ENCODE measurements around the gene NRIP1. TPM values are rescaled to one million over a fixed set of nuclear protein-coding genes. Genes with fewer than 3 reads are reported as not detected.
A peak's percentile ranks its signal among the peaks of the same experiment; 100 is the strongest.

Gene NRIP1
- total and polyA plus RNA-seq, 9 of the 15 experiments (the other 6 are each of a cell fraction or from before 2014, with no cell fraction given), result 4.3 to 42.8 (median 19.6) TPM

- no peak for TF ChIP-seq GTF3C2 (IDR thresholded peaks at IDR 0.05; ENCODE audit: borderline replicate concordance, extremely low read depth, insufficient read length)
- no peak for TF ChIP-seq NR4A1 (CRISPR knock-in tag; IDR thresholded peaks at IDR 0.05)
- no peak for TF ChIP-seq NR4A1 (tag; IDR thresholded peaks at IDR 0.05)
Measured at GRCh38 chr21:15090390-15090789, 25.6 kb upstream of the NRIP1 start (continued).

- intact Hi-C loops (cut with micrococcal nuclease), result no loop called here
- no peak for FAIRE-seq
- CTCF ChIA-PET (ENCODE audit: low intra/inter-chr PET ratio), result no interaction called here
- peak; percentile 31; the same call in 1 of the 2 replicates for TF ChIP-seq C11orf30 (IDR thresholded peaks at IDR 0.05; ENCODE audit: low read depth)
- TF ChIP-seq RBM17 (IDR thresholded peaks at IDR 0.05; ENCODE audit: borderline replicate concordance, low read depth, low read length), result no peak
- TF ChIP-seq ZBTB9 (CRISPR knock-in tag; IDR thresholded peaks at IDR 0.05), result no peak
- no peak for TF ChIP-seq IRF1 (CRISPR knock-in tag; IDR thresholded peaks at IDR 0.05; ENCODE audit: borderline replicate concordance)
- no peak for TF ChIP-seq PML (IDR thresholded peaks at IDR 0.05; ENCODE audit: low read length)
- no peak for TF ChIP-seq FOXJ2 (tag; IDR thresholded peaks at IDR 0.05)
- no peak for TF ChIP-seq RCOR1 (IDR thresholded peaks at IDR 0.05; ENCODE audit: borderline replicate concordance in 1 of 2, low read depth in 2 of 2, low read length in 2 of 2)
- TF ChIP-seq FOXA1 (IDR thresholded peaks at IDR 0.05; ENCODE audit: borderline replicate concordance), result no peak
- no peak for TF ChIP-seq SNRNP70 (optimal IDR thresholded peaks at IDR 0.05; ENCODE audit: low read depth, low read length)
- TF ChIP-seq MAFF (IDR thresholded peaks at IDR 0.05; ENCODE audit: low read length), result peak; percentile 14; the same call in 1 of the 2 replicates
- peak; percentile 43 for TF ChIP-seq ZNF316 (IDR thresholded peaks at IDR 0.05)
- TF ChIP-seq ZNF143 (CRISPR knock-in tag; IDR thresholded peaks at IDR 0.05), result no peak
- no peak for TF ChIP-seq MBD1 (CRISPR knock-in tag; IDR thresholded peaks at IDR 0.05)
Measured at GRCh38 chr21:15088488-15088887, 23.7 kb upstream of the NRIP1 start.

More at GRCh38 chr21:15088488-15088887, 23.7 kb upstream of the NRIP1 start:
- H3K79me2 ChIP-seq (ENCODE audit: control insufficient read depth, insufficient read depth, low read length), result no peaks in the 10 kb centered on the region
- DNase-seq (ENCODE audit: extremely low read depth in 1 of 4, low spot score in 3 of 4) (no peak), ATAC-seq (no peak)
- H3K4me1 ChIP-seq (replicated peaks in 1 of 2; ENCODE audit: control insufficient read depth in 2 of 2, insufficient read depth in 2 of 2, low read length in 2 of 2), result no peaks in the 10 kb centered on the region
- H3K36me3 ChIP-seq (ENCODE audit: control insufficient read depth, insufficient read depth, low read length), result no peaks in the 10 kb centered on the region
- no peak overlapping the region for H3K9ac ChIP-seq (ENCODE audit: insufficient read depth in 1 of 2, low read depth in 2 of 2, low read length in 2 of 2)
- H4K20me1 ChIP-seq (replicated peaks; ENCODE audit: control insufficient read depth, insufficient read depth, low read length), result no peaks in the 10 kb centered on the region
- H2AFZ ChIP-seq (ENCODE audit: low read depth, low read length), result no peak overlapping the region
- 0 out of 5 replicates have a peak, but pooled peaks cover 0 to 2% of the 10 kb centered on the region in 2 experiments for H3K27me3 ChIP-seq (ENCODE audit: control insufficient read depth in 2 of 2, insufficient read depth in 2 of 2, low read length in 2 of 2)
- 40% methylated on average over 1 of the region's 1 CpG for WGBS (ENCODE audit: insufficient coverage, low coverage, missing lambda C conversion rate)
- no peaks in the 10 kb centered on the region for H3K9me1 ChIP-seq (ENCODE audit: control insufficient read depth, insufficient read depth, low read length)
- H3K9me3 ChIP-seq (replicated peaks; ENCODE audit: control insufficient read depth, insufficient read depth, low read depth, low read length), result no peaks in the 10 kb centered on the region
- no TSS peak for BruUV-seq (replicated peaks)
- no peak overlapping the region for H3K27ac ChIP-seq (ENCODE audit: extremely low read depth, low read depth, low read length)
- H3K4me2 ChIP-seq (ENCODE audit: insufficient read depth, low read length), result no peak overlapping the region
- in situ Hi-C loops (cut with MboI), result no loop called here
- POLR2A ChIA-PET, result no interaction called here
- no peak overlapping the region for H3K4me3 ChIP-seq

Measured in K562 (cell line).